Activated CD8-positive, alpha-beta memory T cell treated with anti-CD3 and anti-CD28 coated beads, Interleukin-2, amount 50 U/mL, for 1 hour (primary cell): Measurements from ENCODE around the gene NUDT22.
"Not testable (repeated sequence)": the region's sequence is repeated elsewhere in the genome, so short reads cannot be mapped to it uniquely, and the experiment has no call there.

Source experiments
- DNase-seq: peaks from one replicate; pipeline ENCODE4 v3.0.0-alpha.2; 2020; ENCODE audit errors: extremely low read depth

Gene NUDT22

DNA sequence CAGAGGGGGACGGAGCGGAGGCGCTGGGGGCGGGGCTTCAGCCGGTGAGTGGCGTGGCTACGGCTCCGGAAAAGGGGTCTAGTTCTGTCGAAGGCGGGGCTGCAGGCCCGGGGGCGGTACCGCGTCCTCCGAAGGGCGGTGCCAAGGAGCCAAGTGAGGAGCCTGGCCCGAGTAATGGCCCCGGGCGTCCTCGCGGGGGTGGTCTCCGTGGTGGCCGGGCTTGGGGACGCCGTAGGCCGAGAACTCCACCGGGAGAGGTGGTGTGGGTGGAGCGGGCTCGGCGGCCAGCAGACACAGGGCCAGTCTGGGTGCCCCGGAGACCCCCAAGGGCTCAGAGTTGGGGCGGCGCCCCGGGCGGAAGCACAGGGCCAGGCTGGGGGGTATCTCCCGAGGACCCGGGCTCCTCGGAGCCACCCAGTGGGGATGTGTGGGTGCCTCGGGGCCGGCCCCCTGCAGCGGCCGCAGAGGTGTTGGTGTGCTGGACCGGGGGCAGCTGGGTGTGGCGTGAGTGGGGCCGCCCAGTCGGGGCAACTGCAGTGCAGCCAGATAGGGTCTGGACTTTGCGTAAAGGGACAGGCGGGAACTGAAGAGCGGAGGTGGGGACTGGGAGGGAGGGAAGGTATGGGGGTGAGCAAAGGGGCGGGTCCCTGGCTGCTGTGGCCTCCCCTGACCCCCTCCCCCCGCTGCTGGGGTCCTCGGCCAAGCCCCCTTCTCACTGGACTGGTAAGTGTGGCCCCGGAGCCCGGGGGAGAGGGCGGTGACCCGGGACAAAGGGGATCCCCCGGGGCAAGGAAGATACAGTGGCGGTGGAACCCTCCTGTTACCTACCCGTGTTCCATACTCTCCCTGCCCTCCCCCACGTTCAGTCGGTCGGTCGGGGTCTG, 15.7 kb downstream of the NUDT22 start:
- DNase-seq: no peak

- DNase-seq: no peak
Observed at GRCh38 chr11:64243236-64243854, 17.3 kb downstream of the NUDT22 start.

DNA sequence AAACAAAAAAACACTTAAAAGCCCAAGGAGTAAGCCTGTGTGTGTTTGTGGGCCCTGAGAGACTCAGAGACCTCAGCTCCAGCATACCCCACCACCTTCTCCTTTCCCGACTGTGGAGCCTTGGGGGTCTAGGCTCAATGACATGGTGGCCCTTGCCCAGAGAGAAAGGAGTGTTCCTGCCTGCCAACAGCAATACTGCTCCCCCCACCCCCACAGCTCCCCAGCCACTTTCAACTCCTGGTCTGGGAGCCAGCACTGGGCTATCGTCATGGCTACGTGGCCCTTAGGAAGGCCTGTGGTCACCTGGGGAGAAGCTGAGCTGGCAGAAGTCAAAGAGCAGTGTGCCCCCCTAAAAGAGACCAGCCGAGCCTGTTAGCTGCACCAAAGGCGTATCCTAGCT, 18.0 kb downstream of the NUDT22 start:
- DNase-seq: no peak

- DNase-seq: no peak
Observed at GRCh38 chr11:64244966-64245365, 18.9 kb downstream of the NUDT22 start.

GRCh38 chr11:64245401-64245796, 19.3 kb downstream of the NUDT22 start:
- DNase-seq: no peak

DNA sequence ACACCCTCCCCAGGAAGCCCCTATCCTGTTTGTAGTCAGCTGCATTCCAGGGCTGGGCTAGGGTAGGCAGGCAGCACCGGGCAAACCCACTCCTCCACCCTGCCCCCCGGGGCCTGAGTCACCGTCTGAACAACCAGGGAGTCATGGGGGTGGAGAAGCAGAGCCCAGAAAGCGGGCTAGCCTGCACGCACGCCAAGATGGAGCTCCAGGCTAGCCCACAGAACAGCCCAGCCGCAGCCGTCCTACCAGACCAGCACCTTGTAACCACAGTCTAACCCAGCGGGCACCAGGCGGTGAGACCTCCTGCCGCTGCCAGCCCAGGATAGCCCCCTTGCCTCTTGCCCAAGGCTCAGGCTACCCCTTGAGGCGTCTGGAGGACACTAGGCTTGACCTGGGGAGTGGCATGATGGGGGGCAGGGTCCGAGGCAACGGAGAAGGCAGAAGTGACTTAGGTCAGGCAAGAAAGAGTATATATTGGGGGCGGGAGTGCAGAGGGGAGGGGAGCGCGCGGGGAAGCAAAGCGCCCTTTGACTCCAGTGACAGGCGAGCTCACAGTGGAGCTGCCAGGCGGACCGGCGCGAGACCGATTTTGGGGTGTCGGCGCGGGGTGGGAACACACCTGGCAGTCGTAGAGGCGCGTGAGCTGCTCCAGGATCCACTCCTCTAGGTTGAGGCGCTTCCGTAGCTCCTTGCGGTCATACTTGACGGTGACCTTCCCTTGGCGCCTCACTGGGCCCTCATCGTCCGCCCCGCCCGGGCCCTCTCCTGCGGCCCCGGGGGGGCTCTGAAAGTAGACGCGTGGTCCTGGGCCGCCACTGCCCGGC, 19.9 kb downstream of the NUDT22 start:
- no peak for DNase-seq

- DNase-seq: not testable (repeated sequence)
Observed at GRCh38 chr11:64246621-64246870, 20.5 kb downstream of the NUDT22 start.

GRCh38 chr11:64246871-64247728, 21.0 kb downstream of the NUDT22 start, which contains the start of gene PPP1R14B:
Gene PPP1R14B (minus strand): TSS chr11:64246943. CDS start chr11:64246673, 270 bp downstream.
- no peak for DNase-seq

GRCh38 chr11:64247729-64248531, 21.9 kb downstream of the NUDT22 start:
- no peak for DNase-seq

DNA sequence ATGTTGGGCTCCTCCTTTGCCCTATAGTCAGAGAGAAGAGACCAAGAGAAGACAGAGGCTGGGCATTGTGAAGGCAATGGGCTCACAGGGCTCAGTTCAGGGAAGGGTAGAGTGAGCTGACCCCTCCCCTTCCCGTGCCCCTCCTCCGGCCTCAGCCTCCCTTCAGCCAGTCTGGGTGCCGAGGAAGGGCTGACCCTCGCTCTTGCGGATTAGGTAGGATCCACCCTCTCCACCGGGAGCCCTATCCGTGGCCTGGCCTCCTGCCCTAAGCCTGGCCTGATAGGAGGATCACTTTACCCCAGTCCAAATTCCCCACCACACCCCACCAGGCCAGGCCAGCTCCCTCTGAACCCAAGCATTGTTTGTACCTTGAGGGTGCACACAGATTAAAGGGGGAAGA, 22.5 kb downstream of the NUDT22 start:
- no peak for DNase-seq

DNA sequence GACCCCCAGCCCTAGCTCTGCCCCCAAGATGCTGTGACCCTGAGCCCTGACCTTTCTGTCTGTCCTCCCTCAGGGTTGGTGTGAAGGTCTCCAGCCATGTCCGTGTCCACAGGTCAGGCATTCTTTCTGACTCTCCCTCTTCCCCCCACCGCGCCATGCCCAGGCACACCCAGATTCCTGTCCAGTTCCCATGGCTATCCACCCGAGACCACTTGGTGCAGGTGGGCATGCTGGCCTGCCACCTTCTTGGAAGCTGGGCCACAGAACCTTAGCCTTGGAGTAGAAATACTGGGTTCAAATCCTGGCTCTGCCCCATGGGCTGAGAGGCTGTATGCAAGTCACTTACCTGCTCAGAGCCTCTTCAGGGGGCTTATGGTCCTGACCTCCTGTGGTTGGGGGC, 23.0 kb downstream of the NUDT22 start:
- DNase-seq: no peak

GRCh38 chr11:64249563-64250414, 23.7 kb downstream of the NUDT22 start:
- DNase-seq: no peak

- DNase-seq: no peak
Observed at GRCh38 chr11:64250415-64251015, 24.4 kb downstream of the NUDT22 start.

DNA sequence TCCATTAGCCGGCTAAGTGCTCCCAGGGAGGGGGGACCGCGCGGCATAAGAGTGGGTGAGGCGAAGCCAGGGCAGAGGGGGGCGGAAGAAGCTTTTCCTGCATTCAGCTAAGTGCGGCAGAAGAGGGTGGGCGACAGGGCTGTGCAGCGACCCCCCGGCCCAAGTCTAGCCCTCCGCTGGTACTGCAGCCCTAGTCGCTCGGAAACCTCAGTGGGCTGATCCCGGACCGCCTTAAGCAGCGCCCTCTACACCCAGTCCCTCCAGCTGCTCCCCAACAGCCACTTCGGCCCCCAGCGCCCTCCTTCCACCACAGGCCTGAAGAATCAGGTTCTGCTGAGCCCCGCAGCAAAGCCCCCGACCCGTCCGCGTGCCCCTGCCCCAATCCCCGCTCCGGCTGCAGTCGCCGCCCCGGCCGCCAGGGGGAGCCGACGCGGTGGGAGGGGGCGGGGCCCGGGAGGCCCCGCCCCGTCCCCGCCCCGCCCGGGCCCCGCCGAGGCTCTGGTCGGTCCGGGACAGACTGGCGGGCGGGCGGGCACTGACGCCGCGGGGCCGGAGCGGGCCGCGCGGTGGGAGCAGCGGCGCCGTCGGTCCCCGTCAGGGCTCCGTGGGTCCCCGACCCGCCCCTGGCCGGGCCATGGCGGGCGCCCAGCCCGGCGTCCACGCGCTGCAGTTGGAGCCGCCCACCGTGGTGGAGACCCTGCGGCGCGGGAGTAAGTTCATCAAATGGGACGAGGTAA, 25.1 kb downstream of the NUDT22 start, which contains the start of gene PLCB3:
PLCB3 (plus strand) TSS at position 515 of the 737 bp plus-strand sequence; CDS start at position 635, 120 bp downstream.
- DNase-seq: no peak

GRCh38 chr11:64251753-64252002, 25.6 kb downstream of the NUDT22 start:
- no peak for DNase-seq

GRCh38 chr11:64252003-64252872, 26.2 kb downstream of the NUDT22 start:
- no peak for DNase-seq

DNA sequence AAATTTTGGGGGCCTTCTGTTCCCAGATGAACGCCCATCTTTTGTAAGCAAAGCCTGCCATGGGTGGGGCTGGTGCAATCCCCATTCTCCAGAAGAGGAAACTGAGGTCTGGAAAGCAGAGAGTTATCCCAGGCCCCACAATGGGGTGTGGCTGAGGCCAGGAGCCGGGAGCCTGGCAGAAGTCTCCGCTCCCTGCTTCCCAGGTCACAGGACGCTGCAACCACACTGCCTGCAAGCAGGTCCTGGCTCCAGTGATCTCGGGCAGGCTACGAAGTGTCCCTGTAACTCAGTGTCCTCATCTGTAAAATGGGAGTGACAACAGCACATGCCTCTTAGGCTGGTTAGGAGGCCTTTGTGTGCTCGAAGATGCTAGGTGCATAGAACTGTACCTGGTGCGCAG, 27.0 kb downstream of the NUDT22 start:
- no peak for DNase-seq

DNA sequence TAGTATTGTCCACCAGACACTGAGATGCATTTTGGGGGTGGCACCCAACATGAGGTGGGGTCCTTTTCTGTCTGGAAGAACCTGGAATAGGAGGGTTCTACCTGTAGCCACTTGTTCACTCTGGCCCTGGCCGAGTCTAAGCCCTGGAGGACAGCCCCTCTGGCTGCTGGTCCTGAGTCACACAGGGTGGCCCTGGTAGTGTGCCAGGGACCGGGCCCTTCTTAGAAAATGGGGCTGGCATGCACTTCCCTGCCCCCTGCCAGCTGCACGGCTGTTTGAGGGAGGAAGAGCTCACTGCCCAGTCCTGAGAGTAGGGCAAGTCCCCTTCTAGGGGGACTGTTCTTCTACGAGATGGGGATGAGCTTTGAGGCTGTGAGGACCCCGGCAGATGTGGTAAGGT, 27.4 kb downstream of the NUDT22 start:
- DNase-seq: no peak
